ENCODE data around the gene RORC. TPM values are rescaled to one million over a fixed set of nuclear protein-coding genes. Genes with fewer than 3 reads are reported as not detected.

The RORC gene
- total RNA-seq, 2 donors from 2014 or later, result 9.1 to 10.3 TPM

DNA sequence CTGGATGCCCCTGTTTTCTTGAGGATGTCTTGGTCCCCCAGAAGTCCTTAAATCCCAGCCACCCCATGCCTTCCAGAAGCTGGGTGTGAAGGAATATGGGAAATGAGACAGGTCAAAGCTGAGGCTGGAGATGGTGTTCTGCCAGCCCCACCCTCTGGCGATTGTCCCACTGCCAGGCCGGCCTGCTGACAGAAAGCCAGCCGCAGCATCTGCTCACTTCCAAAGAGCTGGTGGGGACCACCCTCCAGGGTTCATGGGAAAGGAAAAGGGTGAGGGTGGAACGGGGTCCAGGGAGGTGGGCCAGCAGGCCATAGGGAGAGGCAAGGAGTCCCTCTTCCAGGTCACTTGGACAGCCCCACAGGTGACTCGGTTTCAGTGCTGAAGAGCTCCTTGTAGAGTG is 24.5 kb downstream of the RORC start:
- DNase-seq (ENCODE audit: low spot score), result no peak
- H3K4me3 ChIP-seq, result no peak overlapping the region
- no peak overlapping the region for H3K27ac ChIP-seq
- H3K4me1 ChIP-seq, result no peaks in the 10 kb centered on the region
- no peaks in the 10 kb centered on the region for H3K9me3 ChIP-seq
- TF ChIP-seq, protein P1, sequence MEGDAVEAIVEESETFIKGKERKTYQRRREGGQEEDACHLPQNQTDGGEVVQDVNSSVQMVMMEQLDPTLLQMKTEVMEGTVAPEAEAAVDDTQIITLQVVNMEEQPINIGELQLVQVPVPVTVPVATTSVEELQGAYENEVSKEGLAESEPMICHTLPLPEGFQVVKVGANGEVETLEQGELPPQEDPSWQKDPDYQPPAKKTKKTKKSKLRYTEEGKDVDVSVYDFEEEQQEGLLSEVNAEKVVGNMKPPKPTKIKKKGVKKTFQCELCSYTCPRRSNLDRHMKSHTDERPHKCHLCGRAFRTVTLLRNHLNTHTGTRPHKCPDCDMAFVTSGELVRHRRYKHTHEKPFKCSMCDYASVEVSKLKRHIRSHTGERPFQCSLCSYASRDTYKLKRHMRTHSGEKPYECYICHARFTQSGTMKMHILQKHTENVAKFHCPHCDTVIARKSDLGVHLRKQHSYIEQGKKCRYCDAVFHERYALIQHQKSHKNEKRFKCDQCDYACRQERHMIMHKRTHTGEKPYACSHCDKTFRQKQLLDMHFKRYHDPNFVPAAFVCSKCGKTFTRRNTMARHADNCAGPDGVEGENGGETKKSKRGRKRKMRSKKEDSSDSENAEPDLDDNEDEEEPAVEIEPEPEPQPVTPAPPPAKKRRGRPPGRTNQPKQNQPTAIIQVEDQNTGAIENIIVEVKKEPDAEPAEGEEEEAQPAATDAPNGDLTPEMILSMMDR (IDR thresholded peaks at IDR 0.05), result no peak
- H3K27me3 ChIP-seq, result no peaks in the 10 kb centered on the region
- no peaks in the 10 kb centered on the region for H3K36me3 ChIP-seq

DNA sequence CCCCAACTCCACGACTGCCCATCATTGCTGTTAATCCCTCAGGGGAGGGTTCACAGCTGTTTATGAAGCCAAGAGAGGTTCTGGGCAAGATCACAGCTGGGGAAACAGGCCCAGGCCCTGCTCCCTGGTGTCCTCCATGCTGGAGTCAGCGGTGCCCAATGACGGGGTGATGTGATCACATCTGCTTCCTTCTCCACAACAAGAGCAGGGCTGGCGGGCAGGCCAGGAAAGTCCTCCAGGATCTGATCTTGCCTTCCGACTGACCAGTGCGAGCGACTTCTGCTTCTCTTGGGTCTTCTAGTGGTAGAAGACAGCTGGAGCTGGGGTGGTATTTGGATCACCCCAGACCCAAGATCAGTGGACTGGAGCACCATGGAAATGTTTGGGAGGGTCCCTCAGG is 25.4 kb downstream of the RORC start:
- TF ChIP-seq, protein P1 (IDR thresholded peaks at IDR 0.05), result no peak
- H3K36me3 ChIP-seq, result no peaks in the 10 kb centered on the region
- no peaks in the 10 kb centered on the region for H3K9me3 ChIP-seq
- H3K27me3 ChIP-seq, result no peaks in the 10 kb centered on the region
- no peak overlapping the region for H3K27ac ChIP-seq
- no peak overlapping the region for H3K4me3 ChIP-seq
- H3K4me1 ChIP-seq, result no peaks in the 10 kb centered on the region
- DNase-seq (ENCODE audit: low spot score), result no peak

DNA sequence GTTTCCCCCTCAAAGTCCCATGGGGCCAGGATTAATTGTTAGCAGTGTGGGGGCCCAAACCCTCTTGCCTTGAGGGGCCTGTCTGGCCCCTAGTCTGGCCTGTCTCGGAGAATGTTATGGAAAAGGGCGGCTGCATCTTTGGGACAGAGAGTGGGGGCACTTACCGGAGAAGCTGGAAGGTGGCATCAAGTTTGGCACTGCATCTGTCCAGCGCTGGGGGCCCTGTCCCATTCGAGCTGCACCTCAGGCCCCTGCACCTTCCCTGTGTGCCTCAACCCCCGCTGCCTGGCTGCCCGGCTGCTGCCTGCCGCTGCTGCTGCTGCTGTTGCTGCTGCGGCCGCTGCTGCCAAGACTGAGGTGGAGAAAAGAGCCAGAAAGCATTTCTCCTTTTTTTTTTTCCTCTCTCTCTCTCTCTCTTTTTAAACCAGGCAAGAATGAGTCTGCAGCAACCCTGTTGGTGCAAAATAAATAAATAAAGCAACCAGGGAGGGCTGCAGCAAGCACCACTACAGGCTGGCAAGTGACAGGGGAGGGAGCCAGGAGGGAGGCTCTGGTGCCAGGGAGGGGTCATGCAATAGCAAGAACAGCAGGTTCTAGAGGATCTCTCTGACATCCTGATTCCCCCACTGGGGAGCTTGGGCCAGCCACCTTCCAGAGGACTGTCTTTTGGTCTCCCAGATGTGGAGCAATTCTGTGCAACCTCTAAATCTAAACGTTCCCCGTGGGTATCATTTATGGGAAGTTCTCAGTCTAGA is 26.4 kb downstream of the RORC start, which contains the start of gene LINGO4:
Gene LINGO4 (minus strand): TSS at position 354 of the 755 bp plus-strand sequence. CDS start 2,715 bp downstream, outside the sequence.
- TF ChIP-seq, protein P1 (IDR thresholded peaks at IDR 0.05), result no peak
- Histone ChIP-seq H3K4me1 (no peaks in the 10 kb centered on the region), H3K9me3 (no peaks in the 10 kb centered on the region), H3K4me3 (no peak within 1 kb of the TSS), H3K27ac (no peak within 1 kb of the TSS), H3K36me3 (no peaks in the 10 kb centered on the region), H3K27me3 (no peaks in the 10 kb centered on the region)
- DNase-seq (ENCODE audit: low spot score), result no peak

DNA sequence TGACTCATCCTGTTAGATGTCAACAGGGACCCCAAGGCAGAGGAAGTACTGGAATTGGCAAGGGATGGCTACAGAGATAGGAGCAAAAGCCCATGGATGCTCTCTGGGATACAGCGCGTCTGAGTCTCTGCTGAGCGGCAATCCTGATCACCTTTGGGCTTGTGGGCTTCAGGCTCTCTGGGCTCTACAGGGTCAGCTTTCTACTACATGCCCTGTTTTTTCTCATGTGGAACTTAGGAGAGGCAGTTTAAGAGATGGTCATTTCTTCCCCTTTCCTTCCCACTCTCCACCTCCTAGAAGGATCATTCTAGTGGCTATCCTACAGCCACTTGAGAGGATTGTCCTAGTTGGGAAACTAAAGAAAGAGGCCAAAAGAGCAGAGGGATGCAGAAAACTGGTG is 27.7 kb downstream of the RORC start:
- H3K27me3 ChIP-seq, result no peaks in the 10 kb centered on the region

DNA sequence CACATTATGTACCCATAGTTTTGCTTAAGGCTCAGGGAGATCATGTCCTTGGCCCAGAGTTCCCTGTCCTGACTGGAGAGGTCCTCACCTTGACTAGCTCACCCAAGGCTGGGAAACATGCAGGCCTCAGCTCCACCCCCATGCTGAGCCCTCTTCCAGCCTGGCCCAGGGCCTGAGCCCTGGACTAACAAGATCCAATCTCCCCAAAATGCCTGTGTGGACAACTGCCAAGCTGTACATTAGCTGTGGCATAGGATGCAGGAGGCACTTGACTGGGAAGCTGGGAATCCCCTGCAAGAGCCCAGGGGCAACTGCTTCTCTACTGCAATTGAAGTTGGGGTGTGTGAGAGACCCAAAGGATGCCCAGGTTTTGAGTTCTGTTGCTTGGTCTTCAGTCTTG is 28.4 kb downstream of the RORC start:
- Histone ChIP-seq H3K9me3 (no peaks in the 10 kb centered on the region), H3K27me3 (no peaks in the 10 kb centered on the region), H3K36me3 (no peaks in the 10 kb centered on the region), H3K4me1 (no peaks in the 10 kb centered on the region), H3K4me3 (no peak overlapping the region), H3K27ac (no peak overlapping the region)
- DNase-seq (ENCODE audit: low spot score), result no peak
- TF ChIP-seq, protein P1 (IDR thresholded peaks at IDR 0.05), result no peak

More for the DNA sequence above, 27.7 kb downstream of the RORC start:
- Histone ChIP-seq H3K4me3 (no peak overlapping the region), H3K9me3 (no peaks in the 10 kb centered on the region), H3K36me3 (no peaks in the 10 kb centered on the region), H3K27ac (no peak overlapping the region), H3K4me1 (no peaks in the 10 kb centered on the region)
- TF ChIP-seq, protein P1 (IDR thresholded peaks at IDR 0.05), result no peak
- DNase-seq (ENCODE audit: low spot score), result no peak

DNA sequence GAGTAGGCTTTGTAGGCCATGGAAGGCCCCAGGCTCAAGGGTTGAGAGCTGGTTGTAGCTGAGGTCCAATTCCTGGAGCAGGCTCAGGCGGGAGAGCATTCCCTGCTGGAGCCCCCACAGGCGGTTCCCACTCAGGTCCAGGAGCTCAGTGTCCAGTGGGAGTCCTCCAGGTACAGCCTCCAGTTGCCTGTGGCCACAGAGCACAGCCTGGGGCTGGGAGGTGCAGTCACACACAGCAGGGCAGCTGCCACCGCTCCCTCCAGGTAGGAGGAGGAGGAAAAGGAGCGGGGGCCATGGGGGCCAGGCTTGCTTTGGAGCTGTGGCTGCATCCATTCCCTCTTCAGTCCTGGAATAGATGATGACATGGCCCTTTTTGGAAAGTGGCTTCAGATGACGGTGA is 29.2 kb downstream of the RORC start:
- no peaks in the 10 kb centered on the region for H3K36me3 ChIP-seq
- H3K9me3 ChIP-seq, result no peaks in the 10 kb centered on the region
- H3K4me3 ChIP-seq, result no peak overlapping the region
- TF ChIP-seq, protein P1 (IDR thresholded peaks at IDR 0.05), result no peak
- no peak overlapping the region for H3K27ac ChIP-seq
- no peak for DNase-seq (ENCODE audit: low spot score)
- no peaks in the 10 kb centered on the region for H3K4me1 ChIP-seq
- H3K27me3 ChIP-seq, result no peaks in the 10 kb centered on the region

All from right atrium auricular region (tissue), 2 donors.